Measurements from ENCODE around the gene RGCC.
"Not testable (repeated sequence)": the region's sequence is repeated elsewhere in the genome, so short reads cannot be mapped to it uniquely, and the experiment has no call there.

RGCC gene, protein sequence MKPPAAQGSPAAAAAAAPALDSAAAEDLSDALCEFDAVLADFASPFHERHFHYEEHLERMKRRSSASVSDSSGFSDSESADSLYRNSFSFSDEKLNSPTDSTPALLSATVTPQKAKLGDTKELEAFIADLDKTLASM

DNA sequence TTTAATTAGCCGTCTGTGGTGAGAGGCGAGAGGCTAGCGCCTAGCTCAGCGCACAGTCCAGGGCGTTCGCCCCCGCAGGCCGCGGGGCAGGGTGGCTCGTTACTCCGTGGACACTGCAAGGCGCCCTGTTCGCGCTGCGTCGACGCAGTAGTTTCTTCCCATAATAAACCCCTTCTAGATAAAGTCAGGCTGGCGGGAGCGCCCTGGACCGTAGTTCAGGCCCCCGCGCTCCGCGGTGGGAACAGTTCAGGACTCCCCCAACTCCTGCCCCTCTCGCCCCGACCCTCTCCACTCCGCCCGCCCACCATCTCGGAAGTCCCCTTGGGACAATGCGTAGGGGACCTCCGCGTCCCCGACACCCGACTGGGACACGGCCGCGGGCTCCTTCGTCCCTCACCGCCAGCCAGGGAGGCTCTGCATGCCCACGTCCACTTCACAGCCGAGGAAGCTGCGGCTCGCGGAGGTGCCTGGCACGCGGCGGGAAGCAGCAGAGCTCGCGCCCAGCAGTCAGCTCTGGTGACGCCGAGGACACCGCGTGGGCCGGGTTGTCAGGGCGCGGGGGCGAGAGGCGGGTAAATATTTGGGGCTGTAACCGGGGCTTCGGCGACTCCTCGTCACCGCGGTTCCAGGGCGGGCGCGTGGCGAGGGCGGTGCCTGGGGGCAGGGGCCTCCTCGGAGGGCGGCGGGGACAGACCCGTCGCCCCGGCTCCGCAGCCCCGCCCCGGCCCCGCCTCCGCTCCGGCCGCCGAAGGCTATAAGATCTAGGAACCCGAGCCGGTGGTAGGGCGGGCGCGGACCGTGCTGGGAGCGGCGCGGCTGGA is at the start of gene RGCC:
RGCC (plus strand) TSS at position 783 of the 821 bp plus-strand sequence. CDS start 158 bp downstream, outside the sequence.
- DNase-seq: no peak

DNA sequence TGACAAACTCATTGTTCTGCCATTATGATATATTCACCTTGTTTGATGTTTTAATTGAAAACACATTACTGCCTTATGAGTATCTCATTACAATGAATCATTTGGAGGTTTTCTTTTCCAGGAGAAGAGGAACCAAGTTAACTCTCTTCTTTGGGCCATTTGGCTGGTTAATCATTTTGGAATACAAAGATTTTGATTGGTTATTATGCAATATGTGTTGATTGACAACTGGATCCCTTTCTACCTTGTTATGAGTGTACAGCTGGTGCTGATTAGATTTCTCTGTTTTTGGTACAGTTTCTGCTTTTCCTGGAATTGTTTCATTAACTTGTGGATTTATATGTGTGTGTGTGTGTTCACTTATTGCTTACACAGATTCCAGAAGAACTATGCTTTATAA is 49.2 kb upstream of the RGCC start:
- DNase-seq: no peak

DNA sequence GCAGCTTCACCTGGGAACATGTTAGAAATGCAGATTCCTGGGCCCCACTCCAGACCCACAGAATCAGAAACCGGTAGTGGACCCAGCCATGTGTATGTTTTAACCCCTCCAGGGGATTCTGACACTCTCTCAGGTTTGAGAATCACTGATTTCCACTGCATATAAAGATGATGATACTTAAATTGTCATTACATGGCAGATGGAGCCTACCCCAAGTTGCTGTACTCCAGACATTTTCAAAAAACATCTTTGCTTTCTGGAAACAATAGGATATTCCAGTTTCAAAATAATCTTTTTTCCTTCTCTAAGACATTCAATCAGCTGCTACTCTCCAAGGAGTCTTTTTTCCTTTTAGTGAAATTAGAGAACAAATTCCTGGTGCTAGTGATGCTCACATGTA is 48.6 kb upstream of the RGCC start:
- DNase-seq: no peak

DNA sequence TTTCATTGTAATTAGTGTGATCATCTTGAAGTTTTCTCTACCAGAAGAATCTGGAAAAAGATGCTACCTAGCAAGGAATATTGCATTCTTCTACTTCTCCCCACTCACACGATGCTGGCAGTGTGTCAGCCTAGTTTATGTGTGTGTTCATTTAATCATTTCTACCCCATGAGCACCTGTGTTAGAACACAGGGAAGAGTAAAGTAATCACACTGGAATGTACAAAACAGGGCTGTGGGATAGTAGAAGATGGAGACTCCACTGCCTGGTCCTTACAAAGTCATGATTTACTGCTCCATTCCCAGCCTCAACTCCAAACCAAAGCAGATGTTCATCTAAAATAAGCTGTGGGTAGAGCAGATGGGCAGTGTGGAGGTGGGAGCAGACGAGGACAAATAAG is 47.7 kb upstream of the RGCC start:
- DNase-seq: no peak

DNA sequence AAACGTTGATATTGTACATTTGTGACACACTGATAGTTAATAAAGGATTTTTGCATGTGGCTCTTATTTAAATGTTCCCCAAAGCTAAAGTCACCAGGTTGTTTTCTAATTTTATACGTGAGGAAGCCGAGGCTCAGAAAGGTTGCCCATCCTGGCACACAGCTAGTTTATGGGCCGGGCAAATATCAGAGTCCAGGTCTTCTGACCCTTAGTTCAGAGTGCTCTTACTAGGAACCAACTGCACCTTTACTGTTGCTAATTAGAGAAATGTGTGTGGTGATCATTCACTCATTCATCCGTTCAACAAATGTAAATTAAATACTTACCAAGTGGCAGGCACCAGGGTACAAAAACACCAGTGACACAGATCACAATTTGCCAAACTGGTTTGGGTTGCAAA is 46.3 kb upstream of the RGCC start:
- no peak for DNase-seq

DNA sequence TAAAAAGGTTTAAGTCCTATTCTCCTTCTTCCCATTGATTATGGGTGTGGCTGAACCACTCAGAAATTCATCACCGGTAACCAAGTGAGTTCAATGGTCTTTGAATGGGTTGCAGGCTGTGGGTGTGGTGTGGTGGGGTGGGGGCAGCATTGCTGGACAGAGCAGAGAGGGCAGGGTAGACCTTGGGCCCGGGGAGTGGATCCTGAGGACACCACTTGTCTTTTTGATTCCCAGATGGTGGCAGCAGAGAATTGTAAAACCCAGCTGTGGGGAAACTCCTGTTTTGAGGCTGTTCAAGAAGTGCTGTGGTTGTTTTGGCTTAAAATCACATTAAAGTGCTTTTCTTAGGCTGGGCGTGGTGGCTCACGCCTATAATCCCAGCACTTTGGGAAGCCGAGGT is 45.8 kb upstream of the RGCC start:
- DNase-seq: no peak

DNA sequence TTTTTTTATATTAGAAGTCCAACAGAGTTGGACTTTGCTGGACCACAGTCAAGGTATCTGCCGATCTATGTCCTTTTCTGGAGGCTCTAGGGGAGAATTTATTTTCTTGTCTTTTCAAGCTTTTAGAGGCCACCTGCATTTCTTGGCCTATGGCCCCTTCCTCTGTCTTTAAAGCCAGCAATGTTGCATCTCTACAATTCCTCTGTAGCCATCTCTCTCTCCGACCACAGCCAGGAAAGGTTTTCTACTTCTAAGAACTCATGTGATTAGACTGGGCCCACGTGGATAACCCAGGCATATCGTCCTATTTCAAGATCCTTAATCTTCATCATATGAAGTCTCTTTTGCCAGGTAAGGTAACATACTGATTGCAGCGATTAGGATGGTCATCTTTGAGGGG is 43.5 kb upstream of the RGCC start:
- no peak for DNase-seq

DNA sequence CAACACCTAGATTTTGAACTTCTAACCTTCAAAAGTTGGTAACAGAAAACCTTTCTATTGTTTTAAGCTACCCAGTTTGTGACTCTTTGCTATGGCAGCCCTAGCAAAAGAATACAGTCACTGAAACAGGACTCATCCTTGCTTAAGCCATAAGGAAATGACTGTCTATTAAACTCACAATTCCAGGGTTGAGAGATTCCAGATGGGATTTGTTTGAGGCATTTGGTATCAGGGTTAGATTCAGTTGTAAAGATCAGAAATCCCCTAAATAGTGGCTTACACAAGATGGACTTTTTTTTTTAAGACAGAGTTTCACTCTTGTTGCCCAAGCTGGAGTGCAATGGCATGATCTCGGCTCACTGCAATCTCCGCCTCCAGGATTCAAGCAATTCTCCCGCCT is 41.1 kb upstream of the RGCC start:
- DNase-seq: no peak

DNA sequence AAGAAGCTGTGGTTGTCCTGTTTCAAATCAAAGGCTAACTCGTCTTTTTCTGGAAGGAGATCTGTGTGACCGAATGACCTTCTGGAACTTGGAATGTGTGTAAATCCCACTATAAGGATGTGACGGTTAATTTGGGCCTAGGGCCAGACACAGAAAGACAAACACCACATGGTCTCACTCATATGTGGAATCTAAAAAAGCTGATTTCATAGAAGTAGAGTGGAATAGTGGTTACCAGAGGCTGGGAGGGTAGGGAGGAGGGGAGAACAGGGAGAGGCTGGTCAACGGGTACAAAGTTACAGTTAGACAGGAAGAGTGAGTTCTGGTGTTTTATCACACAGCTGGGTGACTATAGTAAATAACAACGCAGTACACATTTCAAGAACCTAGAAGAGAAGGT is 39.3 kb upstream of the RGCC start:
- no peak for DNase-seq

DNA sequence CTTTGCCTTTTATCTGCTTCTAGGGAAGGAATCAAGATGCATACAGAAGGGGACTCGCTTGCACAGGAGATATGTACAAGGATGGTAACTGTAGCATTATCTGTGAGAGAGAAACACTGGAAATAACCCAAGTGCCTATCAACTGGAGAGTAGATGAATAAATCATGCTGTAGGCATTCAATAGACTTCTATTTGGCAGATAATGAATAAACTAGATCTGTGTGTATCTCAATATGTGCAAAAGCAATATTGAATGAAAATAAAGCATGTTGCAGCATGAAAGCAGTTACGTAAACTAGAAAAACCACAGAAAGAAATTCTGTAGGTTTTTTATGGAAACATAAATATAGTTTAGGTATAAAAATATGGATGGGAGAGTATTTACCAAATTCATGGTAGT is 38.6 kb upstream of the RGCC start:
- no peak for DNase-seq

DNA sequence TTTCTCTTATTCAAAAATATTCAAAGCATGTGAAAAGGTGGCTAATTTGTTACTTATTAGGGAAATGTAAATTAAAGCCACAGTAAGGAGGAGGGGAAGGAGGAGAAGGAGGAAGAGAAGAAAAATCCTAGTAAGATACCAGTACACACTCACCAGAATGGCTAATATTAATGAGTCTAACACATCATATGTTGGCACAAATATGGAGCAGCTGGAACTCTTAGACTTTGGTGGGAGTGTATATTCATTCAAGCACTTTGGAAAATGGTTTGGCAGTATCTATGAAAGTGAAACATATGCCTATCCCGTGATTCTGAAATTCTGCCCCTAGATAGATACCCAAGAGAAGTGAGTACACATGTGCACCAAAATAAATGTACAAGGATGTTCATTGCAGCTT is 38.1 kb upstream of the RGCC start:
- DNase-seq: no peak

DNA sequence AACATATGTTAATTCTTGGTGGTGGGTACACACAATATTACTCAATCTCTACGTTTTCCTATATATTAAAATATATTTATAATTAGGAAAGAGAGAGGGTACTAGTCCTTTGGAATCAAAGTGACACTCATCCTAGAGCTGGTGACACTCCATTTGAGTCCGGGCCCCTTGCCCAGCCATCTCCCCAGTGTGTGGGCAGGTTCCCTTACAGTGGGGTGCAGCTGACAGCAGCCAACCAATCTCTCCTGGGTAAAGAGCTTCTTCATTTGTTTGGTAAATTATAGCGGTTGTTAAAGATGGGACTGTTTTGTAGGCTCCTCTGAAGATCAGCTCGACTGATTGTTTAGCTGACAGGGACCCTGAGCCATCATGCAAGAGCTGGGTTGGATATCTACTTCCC is 37.2 kb upstream of the RGCC start:
- no peak for DNase-seq

DNA sequence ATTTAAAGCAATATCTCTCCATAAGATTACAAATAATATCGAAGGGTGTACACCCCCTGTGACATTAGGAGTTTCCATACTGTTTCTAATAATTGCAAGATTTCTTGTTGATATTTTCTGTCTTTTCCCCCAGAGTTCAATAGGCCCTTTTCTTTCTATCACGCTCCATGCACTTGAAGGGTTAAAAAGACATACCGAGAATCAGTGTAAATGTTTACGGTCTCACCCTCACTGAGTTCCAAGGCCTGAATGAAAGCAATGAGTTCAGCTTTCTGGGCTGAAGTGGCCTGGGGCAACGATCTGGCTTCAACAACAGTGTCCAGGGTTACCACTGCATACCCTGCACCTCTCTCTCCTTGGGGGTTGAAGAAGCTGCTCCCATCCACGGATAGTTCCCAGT is 36.0 kb upstream of the RGCC start:
- DNase-seq: not testable (repeated sequence)

DNA sequence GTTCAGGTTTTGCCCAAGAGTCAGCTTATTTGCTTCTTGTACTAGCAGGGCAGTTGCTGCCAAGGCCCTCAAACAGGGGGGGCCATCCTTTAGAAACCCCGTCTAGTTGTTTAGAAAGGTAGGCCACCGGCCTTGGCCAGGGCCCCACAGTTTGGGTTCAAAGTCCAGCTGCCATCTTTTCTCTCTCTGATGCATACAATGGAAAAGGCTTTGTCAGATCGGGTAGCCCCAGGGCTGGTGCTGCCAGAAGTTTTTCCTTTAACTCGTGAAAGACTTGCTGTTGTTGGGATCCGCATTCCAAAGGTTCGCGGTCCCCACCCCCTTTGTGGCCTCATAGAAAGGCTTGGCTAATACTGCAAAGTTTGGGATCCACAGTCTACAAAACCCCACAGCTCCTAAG is 35.4 kb upstream of the RGCC start:
- not testable (repeated sequence) for DNase-seq

DNA sequence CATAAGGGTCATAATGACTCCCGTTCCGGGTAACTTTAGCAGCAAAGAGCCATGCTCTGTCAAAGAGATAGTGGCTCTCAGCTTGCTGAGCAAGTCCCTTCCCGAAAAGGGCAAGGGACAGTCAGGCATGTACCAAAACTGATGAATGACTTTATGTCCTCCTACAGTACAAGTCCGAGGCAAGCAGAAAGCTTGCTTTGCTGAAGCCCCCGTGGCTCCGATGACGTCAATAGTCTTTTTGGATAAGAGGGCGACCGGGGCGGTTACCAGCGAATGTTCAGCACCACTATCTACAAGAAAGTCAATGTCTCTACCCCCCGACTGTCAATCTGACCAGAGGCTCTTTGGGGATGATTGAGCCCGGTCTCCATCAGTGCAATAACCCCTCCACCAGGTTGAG is 34.1 kb upstream of the RGCC start:
- DNase-seq: not testable (repeated sequence)

DNA sequence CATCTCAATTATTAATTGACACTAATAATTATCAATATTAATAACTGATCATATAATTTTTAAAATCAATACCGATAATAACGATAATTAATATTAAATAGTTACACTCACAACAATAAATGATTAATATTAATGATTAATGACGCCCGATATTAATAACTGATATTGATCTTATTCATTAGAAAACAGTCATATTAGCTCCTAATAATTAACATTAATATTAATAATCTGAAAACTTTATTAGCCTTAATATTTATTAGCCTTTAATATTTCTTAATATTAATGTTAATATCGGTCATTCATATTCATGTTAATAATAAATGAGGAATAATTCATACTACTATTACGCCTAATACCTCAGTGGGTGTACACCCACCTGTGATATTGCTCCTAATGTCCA is 32.7 kb upstream of the RGCC start:
- DNase-seq: not testable (repeated sequence)

DNA sequence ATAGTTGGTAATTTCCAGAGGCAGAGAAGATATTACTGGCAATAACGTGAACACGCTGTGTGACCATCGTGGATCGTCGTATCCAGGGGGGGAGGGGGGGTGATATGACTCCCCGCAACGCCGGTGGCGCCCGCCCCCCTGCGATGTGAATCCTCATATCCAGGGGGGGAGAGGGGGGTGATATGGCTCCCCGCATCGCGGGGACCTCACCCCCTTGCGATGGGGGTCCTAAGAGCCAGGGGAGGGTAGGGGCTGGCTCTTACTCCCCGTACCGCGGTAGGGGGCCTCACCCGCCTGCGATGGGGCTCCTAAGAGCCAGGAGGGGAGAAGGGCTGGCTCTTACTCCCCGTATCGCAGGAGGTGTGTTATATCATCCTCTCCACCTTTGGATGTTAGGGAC is 31.3 kb upstream of the RGCC start:
- no peak for DNase-seq

DNA sequence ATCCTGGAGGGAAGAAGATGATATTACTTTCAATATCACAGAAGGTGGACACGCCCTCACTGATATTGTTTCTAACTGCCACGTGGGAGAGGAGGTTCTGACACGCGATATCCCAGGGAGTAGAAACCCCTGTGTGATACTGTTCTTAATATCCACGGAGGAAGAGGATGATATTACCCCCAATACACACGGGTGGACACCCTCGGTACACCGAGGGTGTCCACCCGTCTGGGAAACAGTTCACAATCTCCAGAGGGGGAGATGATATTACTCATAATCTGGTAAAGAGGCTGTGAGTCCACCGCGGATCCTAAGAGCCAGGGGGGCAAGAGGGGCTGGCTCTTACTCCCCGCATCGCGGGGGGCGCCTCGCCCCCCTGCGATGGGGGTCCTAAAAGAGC is 29.7 kb upstream of the RGCC start:
- DNase-seq: no peak

DNA sequence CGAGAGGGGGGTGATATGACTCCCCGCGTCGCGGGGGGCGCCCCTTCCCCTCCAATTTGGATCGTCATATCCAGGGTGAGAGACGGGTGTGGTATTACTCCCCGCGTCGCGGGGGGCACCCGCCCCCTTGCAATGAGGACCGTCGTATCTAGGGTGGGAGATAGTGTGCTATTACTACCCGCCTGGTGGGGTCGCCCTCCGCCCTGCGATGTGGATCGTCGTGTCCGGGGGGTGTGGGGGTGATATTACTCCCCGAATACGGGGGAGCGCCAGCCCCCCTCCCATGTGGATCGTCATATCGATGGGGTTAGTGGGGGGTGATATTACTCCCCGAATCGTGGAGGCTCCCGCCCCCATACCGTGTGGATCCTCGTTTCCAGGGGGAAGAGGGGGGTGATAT is 29.2 kb upstream of the RGCC start:
- no peak for DNase-seq

DNA sequence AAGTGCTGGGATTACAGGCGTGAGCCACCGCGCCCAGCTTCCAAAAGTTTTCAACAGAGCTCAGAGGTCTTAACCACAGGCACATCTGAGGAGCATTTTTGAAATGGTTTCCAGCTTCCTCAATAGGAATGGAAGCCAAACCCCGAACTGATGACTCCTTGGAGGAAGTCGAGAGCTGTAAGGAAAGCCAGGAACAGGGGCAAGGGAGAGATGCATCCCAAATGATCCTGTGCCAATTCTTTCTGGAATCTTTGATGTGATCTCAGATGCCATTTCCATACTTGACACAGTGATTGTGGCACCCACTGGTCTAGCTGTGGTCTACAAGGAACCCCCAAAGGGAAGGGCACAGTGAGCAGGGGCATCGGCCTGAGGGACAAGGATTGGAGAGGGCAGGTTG is 23.3 kb upstream of the RGCC start:
- DNase-seq: not testable (repeated sequence)

DNA sequence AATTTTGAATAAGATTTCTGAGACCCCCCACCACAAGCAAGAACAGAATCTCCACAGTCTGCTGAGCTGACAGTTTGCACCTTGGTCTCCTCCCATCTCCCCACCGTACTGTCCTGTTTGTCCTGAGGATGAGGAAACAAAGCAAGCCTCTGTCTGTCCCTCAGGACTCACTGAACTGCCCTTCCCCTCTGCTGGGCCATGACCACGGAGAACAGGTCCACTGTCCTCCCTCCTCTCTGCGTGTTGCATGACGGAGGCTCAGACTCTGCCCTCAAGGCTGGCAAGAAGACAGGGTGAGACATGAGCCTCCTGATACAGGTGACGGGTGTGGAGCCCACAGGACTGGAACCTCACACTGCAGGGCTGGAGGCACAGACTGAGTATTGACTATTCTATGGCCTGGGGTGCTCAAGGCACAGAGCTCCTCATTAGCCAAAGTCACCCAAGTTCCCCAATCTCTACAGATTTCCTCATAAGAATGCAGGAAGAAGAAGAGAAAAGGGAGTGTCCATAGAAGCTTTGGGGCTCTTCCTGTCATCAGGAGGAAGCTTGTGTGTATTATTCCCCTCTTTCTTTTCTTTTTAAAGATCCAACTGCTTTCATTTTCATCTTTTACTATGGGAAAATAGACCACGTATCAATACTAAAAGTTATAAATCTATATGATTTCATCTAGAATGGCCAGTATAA is 22.4 kb upstream of the RGCC start:
- no peak for DNase-seq

DNA sequence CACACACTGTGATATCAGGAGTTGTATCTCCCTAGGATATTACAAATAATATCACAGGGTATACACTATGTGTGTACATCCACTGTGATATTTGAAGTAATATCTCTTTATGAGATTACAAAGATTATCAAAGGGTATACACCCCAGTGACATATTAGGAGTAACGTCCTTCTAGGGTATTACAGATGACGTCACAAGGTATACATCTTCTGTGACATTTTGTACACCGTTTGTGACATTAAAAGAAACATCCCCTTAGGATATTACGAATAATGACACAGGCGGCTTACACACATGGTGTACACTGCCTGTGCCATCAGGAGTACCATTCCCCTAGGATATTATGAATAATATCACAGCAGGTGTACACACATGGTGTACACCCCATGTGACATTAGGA is 13.4 kb upstream of the RGCC start:
- no peak for DNase-seq

DNA sequence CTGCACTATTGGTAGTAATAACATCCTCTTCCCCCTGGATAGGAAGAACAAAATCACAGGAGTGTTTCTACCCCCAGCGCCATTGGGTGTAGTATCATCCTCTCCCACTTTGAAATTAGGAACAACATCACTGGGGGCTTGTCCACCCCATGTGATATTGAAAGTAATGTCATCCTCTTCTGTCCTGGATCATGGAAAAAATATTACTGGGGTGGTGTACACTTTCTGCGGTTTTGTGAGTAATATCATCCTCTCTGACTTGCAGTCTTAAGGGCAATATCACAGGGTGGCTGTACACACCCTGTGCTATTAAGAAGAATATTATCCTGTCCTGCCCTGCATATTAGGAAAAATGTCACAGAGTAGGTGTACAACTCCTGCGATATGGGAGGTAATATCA is 4.9 kb upstream of the RGCC start:
- DNase-seq: no peak

DNA sequence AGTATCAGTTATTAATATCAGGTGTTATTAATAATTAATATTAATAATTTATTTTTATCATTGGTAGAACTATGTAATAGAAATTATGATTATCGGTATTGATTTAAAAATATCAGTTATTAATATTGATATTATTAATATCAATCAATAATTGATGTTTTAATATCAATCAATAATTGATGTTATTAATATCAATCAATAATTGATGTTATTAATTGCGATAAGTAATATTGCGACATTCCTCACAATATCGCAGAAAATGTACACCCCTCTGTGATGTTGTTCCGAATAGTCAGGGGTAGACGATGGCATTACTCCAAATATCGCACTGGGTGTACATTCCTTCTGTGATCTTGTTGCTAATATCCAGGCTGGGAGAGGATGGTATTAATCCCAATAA is 3.7 kb upstream of the RGCC start:
- DNase-seq: no peak

Data from NCI-H510A treated with DMSO at 0.1 percent for 48 hours (cell line).